AG04449 (cell line): Measurements from ENCODE around the gene CCDC47.

Experiments
- CTCF ChIA-PET: fragments of 350-600 bp; formaldehyde crosslinking; extraction: SDS; loops from one replicate; lab custom pipeline; 2021; ENCODE audit warnings: antibody characterized with exemption; lab: Yijun Ruan, JAX
- POLR2A ChIA-PET: fragments of 400-600, 350-600 bp; formaldehyde crosslinking; extraction: SDS; loops from one replicate; lab custom pipeline; 2020; ENCODE audit warnings: antibody characterized with exemption, inconsistent platforms; lab: Yijun Ruan, JAX
- DNase-seq: peaks from one replicate; pipeline ENCODE4 v3.0.0-alpha.2; 2010; ENCODE audit warnings: low read depth, low spot score
- H3K4me3 ChIP-seq: 2 replicates; pipeline ENCODE4 v1.5.1; 2011; ENCODE audit warnings: low read depth, mild to moderate bottlenecking, control low read depth, low read length
- TF ChIP-seq, protein P1 (sequence below): IDR thresholded peaks from one replicate; pipeline ENCODE4 v1.5.1; 2011; ENCODE audit warnings: mild to moderate bottlenecking, moderate library complexity, low read length, control low read depth, inconsistent platforms; ENCODE audit not compliant: insufficient read depth; ENCODE audit errors: missing control alignments

The CCDC47 gene

DNA sequence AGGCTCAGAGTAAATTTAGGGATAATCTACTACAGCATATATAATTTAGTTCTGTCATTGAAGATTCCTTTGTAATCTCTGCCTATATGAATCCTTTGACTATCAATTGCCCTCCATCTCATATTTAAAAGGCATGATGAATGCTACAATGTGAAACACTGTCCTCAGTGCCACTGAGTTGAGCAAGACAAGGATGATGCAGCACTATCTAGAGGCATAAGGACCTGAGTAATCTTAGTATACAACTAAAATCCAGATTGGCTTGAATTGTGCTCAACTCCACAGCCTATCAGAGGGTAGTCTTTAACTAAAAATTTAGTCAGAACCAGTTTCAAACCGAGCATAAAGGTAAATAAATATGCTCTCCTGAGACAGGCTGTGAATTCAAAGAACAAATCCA is 20.2 kb downstream of the CCDC47 start:
- CTCF ChIA-PET: no interaction called here
- TF ChIP-seq, protein P1, sequence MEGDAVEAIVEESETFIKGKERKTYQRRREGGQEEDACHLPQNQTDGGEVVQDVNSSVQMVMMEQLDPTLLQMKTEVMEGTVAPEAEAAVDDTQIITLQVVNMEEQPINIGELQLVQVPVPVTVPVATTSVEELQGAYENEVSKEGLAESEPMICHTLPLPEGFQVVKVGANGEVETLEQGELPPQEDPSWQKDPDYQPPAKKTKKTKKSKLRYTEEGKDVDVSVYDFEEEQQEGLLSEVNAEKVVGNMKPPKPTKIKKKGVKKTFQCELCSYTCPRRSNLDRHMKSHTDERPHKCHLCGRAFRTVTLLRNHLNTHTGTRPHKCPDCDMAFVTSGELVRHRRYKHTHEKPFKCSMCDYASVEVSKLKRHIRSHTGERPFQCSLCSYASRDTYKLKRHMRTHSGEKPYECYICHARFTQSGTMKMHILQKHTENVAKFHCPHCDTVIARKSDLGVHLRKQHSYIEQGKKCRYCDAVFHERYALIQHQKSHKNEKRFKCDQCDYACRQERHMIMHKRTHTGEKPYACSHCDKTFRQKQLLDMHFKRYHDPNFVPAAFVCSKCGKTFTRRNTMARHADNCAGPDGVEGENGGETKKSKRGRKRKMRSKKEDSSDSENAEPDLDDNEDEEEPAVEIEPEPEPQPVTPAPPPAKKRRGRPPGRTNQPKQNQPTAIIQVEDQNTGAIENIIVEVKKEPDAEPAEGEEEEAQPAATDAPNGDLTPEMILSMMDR: no peak

DNA sequence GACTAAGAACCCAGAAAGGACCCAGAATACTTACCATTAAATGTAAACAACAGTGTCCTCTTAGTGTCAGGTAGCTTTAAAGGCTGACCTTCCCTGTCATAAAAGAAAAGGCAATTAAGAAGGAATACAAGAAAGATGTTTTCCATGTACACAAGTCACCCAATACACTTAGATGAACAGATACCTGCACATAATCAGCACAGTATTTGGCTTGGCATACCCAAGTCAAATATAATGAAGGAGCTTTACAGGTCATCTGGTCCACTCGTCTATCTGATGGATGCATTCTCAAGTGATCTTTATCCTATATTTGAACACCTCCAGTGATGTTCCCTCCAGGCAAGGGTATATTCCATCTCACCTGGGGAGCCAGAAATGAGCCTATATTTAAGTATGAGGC is 20.7 kb downstream of the CCDC47 start:
- no peak overlapping the region for H3K4me3 ChIP-seq
- CTCF ChIA-PET: no interaction called here
- DNase-seq: no peak
- POLR2A ChIA-PET: no interaction called here
- TF ChIP-seq, protein P1: no peak

More for the DNA sequence above, 20.2 kb downstream of the CCDC47 start:
- H3K4me3 ChIP-seq: no peak overlapping the region
- POLR2A ChIA-PET: no interaction called here
- no peak for DNase-seq

DNA sequence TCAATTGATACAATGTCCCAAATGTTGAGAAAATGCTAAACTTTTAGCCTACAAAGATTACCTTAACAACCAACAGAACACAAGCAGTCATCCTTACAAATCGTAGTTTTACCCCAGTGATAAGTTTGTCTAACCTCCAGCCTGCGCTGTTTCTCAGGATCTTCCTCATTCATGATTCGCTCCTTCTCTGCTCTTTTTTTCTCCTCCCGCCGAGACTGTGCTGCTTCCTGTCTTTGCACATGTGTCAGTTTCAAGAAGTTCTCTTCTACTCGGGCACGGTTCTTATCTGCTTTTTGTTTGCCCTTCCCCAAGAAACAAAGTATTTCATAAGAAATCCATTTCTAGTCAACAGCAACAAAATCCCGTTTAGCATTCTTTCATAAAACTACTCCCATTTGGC is 21.6 kb downstream of the CCDC47 start:
- ChIA-PET POLR2A (no interaction called here), CTCF (no interaction called here)
- no peak for DNase-seq
- H3K4me3 ChIP-seq: no peak overlapping the region
- TF ChIP-seq, protein P1: no peak

DNA sequence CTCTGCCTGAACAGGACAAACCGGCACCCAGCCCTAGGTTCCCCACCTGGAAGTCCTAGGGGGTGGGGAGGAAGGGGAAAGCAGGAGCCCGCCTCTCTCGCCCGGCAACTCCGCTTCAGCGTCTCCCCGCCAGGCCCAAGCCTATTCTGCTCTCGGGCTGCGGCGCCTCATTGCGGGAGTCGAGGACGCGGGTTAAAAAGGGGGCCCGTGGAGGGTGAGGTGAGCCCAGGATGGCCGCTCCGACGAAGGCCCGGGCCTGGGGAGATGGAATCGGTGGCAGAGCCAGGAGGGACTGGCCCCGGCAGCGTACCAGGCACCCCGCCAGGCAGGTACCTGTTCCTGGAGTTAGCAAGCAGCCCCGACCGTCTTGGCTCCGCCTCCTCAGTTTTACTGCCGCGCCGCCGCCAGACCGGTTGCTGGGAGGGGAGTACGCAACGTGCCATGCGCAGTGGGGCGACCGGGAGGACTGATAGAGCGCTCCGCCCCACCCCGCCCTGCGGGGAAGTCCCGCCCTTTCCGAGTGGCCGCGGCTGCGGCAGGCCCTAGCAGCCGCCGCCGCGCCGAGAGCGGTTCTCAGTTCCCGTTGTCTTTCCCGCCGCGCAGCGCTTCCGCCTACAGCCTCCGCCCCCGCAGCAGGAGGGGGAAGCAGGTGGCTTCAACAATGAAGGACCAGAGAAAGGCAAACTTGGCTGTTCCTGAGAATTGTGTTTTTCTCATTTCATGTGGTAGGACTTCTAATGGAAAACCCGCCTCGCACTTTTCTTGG is 31.8 kb downstream of the CCDC47 start, which contains the start of gene STRADA:
Gene STRADA, minus strand, starts transcription at position 392 of the 766 bp plus-strand sequence. CDS start 13,430 bp downstream, outside the sequence.
- CTCF ChIA-PET: interaction anchor here (1.0 kb wide), 1 partner anchor 86 kb away, joined by 3 read pairs; the partner anchor contains the start of gene FTSJ3
- peak within 1 kb of the TSS; percentile 85 for H3K4me3 ChIP-seq
- TF ChIP-seq, protein P1: no peak
- POLR2A ChIA-PET: interaction anchor here (0.8 kb wide), 1 partner anchor 42 kb away, joined by 4 read pairs; the partner anchor contains the start of gene LIMD2
- peak; percentile 59 for DNase-seq

DNA sequence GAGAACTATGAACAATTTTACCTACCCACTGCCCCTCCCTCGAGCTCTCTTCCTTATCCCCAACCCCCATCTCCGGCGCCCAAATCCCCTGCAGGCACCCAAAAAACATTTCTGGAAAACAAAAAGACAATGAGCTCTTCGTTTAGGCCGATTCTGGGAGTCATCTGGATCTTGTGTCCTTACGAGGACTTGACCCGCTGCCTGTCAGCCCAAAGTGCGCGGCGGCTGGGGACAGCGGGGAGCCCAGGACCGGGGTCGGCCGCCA is 32.3 kb downstream of the CCDC47 start:
- no peak for DNase-seq
- POLR2A ChIA-PET: interaction anchor here (0.8 kb wide), 1 partner anchor 41 kb away, joined by 4 read pairs; the partner anchor contains the start of gene LIMD2
- peak overlapping the region; percentile 85 for H3K4me3 ChIP-seq
- CTCF ChIA-PET: interaction anchor here (0.6 kb wide), 1 partner anchor 130 kb away, joined by 4 read pairs; no protein-coding TSS in a partner anchor
- TF ChIP-seq, protein P1: no peak

DNA sequence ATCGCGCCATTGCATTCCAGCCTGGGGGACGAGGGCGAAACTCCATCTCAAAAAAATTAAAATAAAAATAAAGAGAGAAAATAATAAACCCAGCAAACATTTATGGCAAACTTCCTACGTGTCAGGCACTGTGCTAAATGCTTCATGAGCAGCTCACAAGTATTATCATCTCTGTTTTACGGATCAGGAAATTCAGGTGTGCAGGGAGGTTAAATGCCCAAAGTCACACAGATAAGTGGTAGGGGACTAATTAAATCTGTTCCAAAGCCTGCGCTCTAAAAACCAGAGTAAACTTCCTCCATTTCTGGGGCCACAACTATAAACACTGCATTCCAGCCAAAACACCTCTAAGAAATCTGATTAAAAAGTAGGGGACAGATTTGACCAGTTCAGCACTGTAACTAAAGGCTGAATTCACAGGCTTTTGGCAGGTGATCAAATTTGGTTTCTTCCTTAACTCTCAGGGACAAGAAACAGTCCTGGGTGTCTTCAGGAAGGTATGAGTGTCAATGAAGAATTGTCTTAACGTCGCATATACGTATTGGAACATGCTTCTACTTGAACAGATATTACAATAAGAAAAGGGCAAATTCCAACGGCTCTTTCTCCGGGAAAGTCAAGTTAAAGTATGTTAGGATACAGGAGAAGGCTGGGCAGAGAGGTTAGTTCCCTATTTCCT is 32.8 kb downstream of the CCDC47 start:
- CTCF ChIA-PET: interaction anchor here (0.6 kb wide), 1 partner anchor 129 kb away, joined by 4 read pairs; no protein-coding TSS in a partner anchor
- no peak for DNase-seq

More for the DNA sequence above, 32.8 kb downstream of the CCDC47 start:
- TF ChIP-seq, protein P1: no peak
- peak overlapping the region; percentile 85 for H3K4me3 ChIP-seq
- POLR2A ChIA-PET: interaction anchor here (0.6 to 0.8 kb wide), 2 partner anchors 41 to 765 kb away, joined by 3 to 4 read pairs; partner anchors contain the start of gene LIMD2
